HEK293 (cell line): ENCODE data around the gene ISM1.

Experiments
- CTCF ChIA-PET: fragments of 350-600 bp; formaldehyde crosslinking; extraction: SDS; loops from one replicate; lab custom pipeline; 2021; ENCODE audit warnings: antibody characterized with exemption; lab: Yijun Ruan, JAX
- POLR2A ChIA-PET: fragments of 300-600 bp; formaldehyde crosslinking; extraction: SDS; loops from one replicate; lab custom pipeline; 2020; ENCODE audit warnings: antibody characterized with exemption, inconsistent platforms; lab: Yijun Ruan, JAX
- H3K27ac ChIP-seq: fragments of 200-500 bp; sonication (Bioruptor generic); 2 replicates; pipeline ENCODE4 v1.5.1; 2014; ENCODE audit warnings: low read depth, low read length, control low read depth, inconsistent platforms; ENCODE audit errors: extremely low read depth
- H3K36me3 ChIP-seq, 2 experiments: fragments of 200-500 bp in 1 of 2; sonication (Bioruptor generic) in 1 of 2; 1 replicate in 1 of 2; 2 replicates in 1 of 2; pipeline ENCODE4 v1.5.1; 2014 to 2017; ENCODE audit warnings: inconsistent platforms in 2 of 2, low read length in 2 of 2; ENCODE audit not compliant: control insufficient read depth in 2 of 2, insufficient read depth in 1 of 2
- H3K4me1 ChIP-seq: fragments of 200-500 bp; sonication (Bioruptor generic); 2 replicates; pipeline ENCODE4 v1.5.1; 2014; ENCODE audit warnings: mild to moderate bottlenecking, low read length, inconsistent platforms; ENCODE audit not compliant: control insufficient read depth, insufficient read depth
- H3K4me3 ChIP-seq: 2 replicates; pipeline ENCODE4 v1.5.1; 2011; ENCODE audit warnings: low read depth, mild to moderate bottlenecking, control low read depth, low read length, moderate library complexity
- H3K9me3 ChIP-seq: fragments of 200-500 bp; sonication (Bioruptor generic); 2 replicates; pipeline ENCODE4 v1.5.1; 2014; ENCODE audit warnings: low read depth, low read length, inconsistent platforms; ENCODE audit not compliant: control insufficient read depth, insufficient read depth
- ATF2 ChIP-seq: fragments of 450-650 bp; formaldehyde crosslinking; IDR thresholded peaks from 2 replicates; pipeline ENCODE4 v1.5.1; 2016; ENCODE audit warnings: missing biosample characterization, missing genetic modification characterization, low read depth
- BCL11B ChIP-seq: fragments of 450-650 bp; formaldehyde crosslinking; IDR thresholded peaks from 2 replicates; pipeline ENCODE4 v1.5.1; 2016; ENCODE audit warnings: low read depth, missing biosample characterization, missing genetic modification characterization
- INSM2 ChIP-seq: fragments of 450-650 bp; formaldehyde crosslinking; IDR thresholded peaks from 2 replicates; pipeline ENCODE4 v1.5.1; 2016; ENCODE audit warnings: missing biosample characterization, missing genetic modification characterization
- KLF16 ChIP-seq: fragments of 450-650 bp; formaldehyde crosslinking; IDR thresholded peaks from 2 replicates; pipeline ENCODE4 v1.5.1; 2017; ENCODE audit warnings: missing biosample characterization, missing genetic modification characterization
- MYNN ChIP-seq: fragments of 450-650 bp; formaldehyde crosslinking; IDR thresholded peaks from 2 replicates; pipeline ENCODE4 v1.5.1; 2016; ENCODE audit warnings: missing biosample characterization, missing genetic modification characterization, borderline replicate concordance
- SP7 ChIP-seq: fragments of 450-650 bp; formaldehyde crosslinking; IDR thresholded peaks from 2 replicates; pipeline ENCODE4 v1.5.1; 2016; ENCODE audit warnings: missing biosample characterization, missing genetic modification characterization
- ZBTB49 ChIP-seq: fragments of 450-650 bp; formaldehyde crosslinking; IDR thresholded peaks from 2 replicates; pipeline ENCODE4 v1.5.1; 2016; ENCODE audit warnings: missing biosample characterization, missing genetic modification characterization, low read depth
- ZIC2 ChIP-seq: fragments of 450-650 bp; formaldehyde crosslinking; IDR thresholded peaks from 2 replicates; pipeline ENCODE4 v1.5.1; 2016; ENCODE audit warnings: missing biosample characterization, missing genetic modification characterization
- ZNF121 ChIP-seq: fragments of 450-650 bp; formaldehyde crosslinking; IDR thresholded peaks from 2 replicates; pipeline ENCODE4 v1.5.1; 2016; ENCODE audit warnings: missing biosample characterization, missing genetic modification characterization
- ZNF133 ChIP-seq: fragments of 450-650 bp; formaldehyde crosslinking; IDR thresholded peaks from 2 replicates; pipeline ENCODE4 v1.5.1; 2016; ENCODE audit warnings: missing biosample characterization, missing genetic modification characterization
- ZNF221 ChIP-seq: fragments of 450-650 bp; formaldehyde crosslinking; IDR thresholded peaks from 2 replicates; pipeline ENCODE4 v1.5.1; 2017; ENCODE audit warnings: missing biosample characterization, missing genetic modification characterization, borderline replicate concordance
- ZNF24 ChIP-seq: fragments of 450-650 bp; formaldehyde crosslinking; IDR thresholded peaks from 2 replicates; pipeline ENCODE4 v1.5.1; 2016; ENCODE audit warnings: missing biosample characterization, missing genetic modification characterization
- ZNF248 ChIP-seq: fragments of 450-650 bp; formaldehyde crosslinking; IDR thresholded peaks from 2 replicates; pipeline ENCODE4 v1.5.1; 2017; ENCODE audit warnings: missing biosample characterization, missing genetic modification characterization
- ZNF433 ChIP-seq: fragments of 450-650 bp; formaldehyde crosslinking; IDR thresholded peaks from 2 replicates; pipeline ENCODE4 v1.5.1; 2016; ENCODE audit warnings: missing biosample characterization, missing genetic modification characterization, low read depth
- ZNF449 ChIP-seq: fragments of 450-650 bp; formaldehyde crosslinking; IDR thresholded peaks from 2 replicates; pipeline ENCODE4 v1.5.1; 2017; ENCODE audit warnings: missing biosample characterization, mild to moderate bottlenecking, missing genetic modification characterization, moderate library complexity
- ZNF501 ChIP-seq: fragments of 450-650 bp; formaldehyde crosslinking; IDR thresholded peaks from 2 replicates; pipeline ENCODE4 v1.5.1; 2016; ENCODE audit warnings: missing biosample characterization, missing genetic modification characterization
- ZNF521 ChIP-seq: fragments of 450-650 bp; formaldehyde crosslinking; IDR thresholded peaks from 2 replicates; pipeline ENCODE4 v1.5.1; 2017; ENCODE audit warnings: missing biosample characterization, mild to moderate bottlenecking, missing genetic modification characterization
- ZNF600 ChIP-seq: fragments of 450-650 bp; formaldehyde crosslinking; IDR thresholded peaks from 2 replicates; pipeline ENCODE4 v1.5.1; 2016; ENCODE audit warnings: missing biosample characterization, missing genetic modification characterization
- ZNF621 ChIP-seq: fragments of 450-650 bp; formaldehyde crosslinking; IDR thresholded peaks from 2 replicates; pipeline ENCODE4 v1.5.1; 2017; ENCODE audit warnings: missing biosample characterization, missing genetic modification characterization
- ZNF701 ChIP-seq: fragments of 450-650 bp; formaldehyde crosslinking; IDR thresholded peaks from 2 replicates; pipeline ENCODE4 v1.5.1; 2016; ENCODE audit warnings: missing biosample characterization, missing genetic modification characterization

Gene ISM1

GRCh38 chr20:13249798-13250170 lies 28.7 kb downstream of the ISM1 start:
- ChIA-PET CTCF (interaction anchor here (1.2 to 1.3 kb wide), 2 partner anchors 13 to 53 kb away, joined by 3 to 5 read pairs; no protein-coding TSS in a partner anchor), POLR2A (no interaction called here)
- Histone ChIP-seq H3K4me3 (no peak overlapping the region), H3K9me3 (no peaks in the 10 kb centered on the region), H3K36me3 (no peaks in the 10 kb centered on the region), H3K27ac (no peak overlapping the region), H3K4me1 (no peaks in the 10 kb centered on the region)
- TF ChIP-seq ZNF133 (tag by site-specific recombination) (no peak), SP7 (tag by site-specific recombination) (no peak), ZNF449 (tag by site-specific recombination) (no peak)

- no peak for TF ChIP-seq ZNF501 (tag by site-specific recombination)
- TF ChIP-seq ZNF248 (tag by site-specific recombination) = no peak
- no peak for TF ChIP-seq ZNF221 (tag by site-specific recombination)
- no peak for TF ChIP-seq ZIC2
- no peak for TF ChIP-seq ZNF433 (tag by site-specific recombination)
- no peak for TF ChIP-seq INSM2 (tag by site-specific recombination)
- TF ChIP-seq ZBTB49 (tag by site-specific recombination) = no peak
- TF ChIP-seq ZNF24 (tag by site-specific recombination) = no peak
- TF ChIP-seq ZNF621 (tag by site-specific recombination) = no peak
- TF ChIP-seq KLF16 (tag by site-specific recombination) = no peak
- no peak for TF ChIP-seq ZNF521 (tag by site-specific recombination)
- TF ChIP-seq BCL11B (tag by site-specific recombination) = no peak
- no peak for TF ChIP-seq ZNF600 (tag by site-specific recombination)
- no peak for TF ChIP-seq ZNF701
- TF ChIP-seq ATF2 (tag by site-specific recombination) = no peak
- no peak for TF ChIP-seq ZNF121 (tag by site-specific recombination)
- no peak for TF ChIP-seq MYNN (tag by site-specific recombination)
- H3K27ac ChIP-seq = no peak overlapping the region
- H3K4me1 ChIP-seq = no peaks in the 10 kb centered on the region
- no peak overlapping the region for H3K4me3 ChIP-seq
- ChIA-PET POLR2A (no interaction called here), CTCF (interaction anchor here (0.9 to 1.3 kb wide), 3 partner anchors 12 to 539 kb away, joined by 3 to 5 read pairs (median 3); no protein-coding TSS in a partner anchor)
- H3K9me3 ChIP-seq = no peaks in the 10 kb centered on the region
- H3K36me3 ChIP-seq = no peaks in the 10 kb centered on the region
These were observed 29.2 kb downstream of the ISM1 start for GRCh38 chr20:13250251-13250650.
